Fibroblast of peridontal ligament (primary cell): ENCODE measurements around the gene DPEP2.
"Not testable (repeated sequence)": the region's sequence is repeated elsewhere in the genome, so short reads cannot be mapped to it uniquely, and the experiment has no call there.

Experiments used
- DNase-seq: peaks from one replicate; pipeline ENCODE4 v3.0.0-alpha.2; 2010; ENCODE audit errors: extremely low read depth

DPEP2 gene

GRCh38 chr16:67953641-67954375 lies 45.5 kb downstream of the DPEP2 start:
- DNase-seq, result no peak

DNA sequence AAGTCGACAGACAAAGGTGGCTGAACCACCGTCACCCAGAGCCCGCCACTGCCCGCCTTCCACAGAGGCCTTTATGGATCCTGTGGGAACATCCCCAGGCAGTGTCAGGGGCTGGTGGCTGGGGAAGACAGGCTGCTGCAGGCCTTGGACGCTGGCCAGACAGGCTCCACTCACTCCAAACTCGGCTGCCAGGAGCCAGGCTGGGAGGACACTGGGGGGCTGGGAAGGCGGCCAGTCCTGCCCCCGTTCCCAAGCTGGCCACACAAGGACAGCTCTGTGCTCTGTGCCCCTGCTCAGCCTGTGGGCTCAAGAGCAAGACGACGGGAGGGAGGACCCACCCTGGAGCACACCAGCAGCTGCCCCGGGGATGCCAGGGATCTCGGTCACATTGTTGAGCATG lies 47.8 kb downstream of the DPEP2 start:
- no peak for DNase-seq

DNA sequence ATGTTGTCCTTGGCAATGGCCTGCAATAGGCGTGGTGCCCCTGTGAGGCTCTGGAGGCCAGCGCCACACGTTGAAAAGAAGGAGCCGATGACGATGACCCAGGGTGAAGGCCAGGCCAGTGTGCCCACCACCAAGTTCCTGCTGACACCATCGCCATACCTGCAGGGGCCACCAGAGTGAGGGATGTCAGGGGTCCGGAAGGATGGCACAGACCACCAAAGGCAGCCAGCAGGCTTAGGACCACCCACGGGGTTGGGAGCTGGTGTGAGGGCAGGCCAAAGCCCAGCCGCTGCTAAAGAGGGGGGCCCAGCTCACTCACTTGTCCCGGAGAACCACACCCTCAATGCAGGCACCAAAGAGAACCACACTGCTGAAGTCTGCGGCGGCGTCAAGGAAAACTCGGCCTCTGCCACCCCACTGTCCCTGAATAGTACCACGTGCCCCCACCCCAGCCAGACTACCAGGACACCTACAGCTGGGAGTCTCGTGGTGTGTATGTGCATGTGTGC lies 48.9 kb downstream of the DPEP2 start:
- DNase-seq, result no peak

- DNase-seq, result no peak
Observed at GRCh38 chr16:67949645-67950044, 49.6 kb downstream of the DPEP2 start.

- no peak for DNase-seq
Observed at GRCh38 chr16:67948015-67948414, 51.3 kb downstream of the DPEP2 start.

- DNase-seq, result no peak
Observed at GRCh38 chr16:67946966-67947558, 52.2 kb downstream of the DPEP2 start.

DNA sequence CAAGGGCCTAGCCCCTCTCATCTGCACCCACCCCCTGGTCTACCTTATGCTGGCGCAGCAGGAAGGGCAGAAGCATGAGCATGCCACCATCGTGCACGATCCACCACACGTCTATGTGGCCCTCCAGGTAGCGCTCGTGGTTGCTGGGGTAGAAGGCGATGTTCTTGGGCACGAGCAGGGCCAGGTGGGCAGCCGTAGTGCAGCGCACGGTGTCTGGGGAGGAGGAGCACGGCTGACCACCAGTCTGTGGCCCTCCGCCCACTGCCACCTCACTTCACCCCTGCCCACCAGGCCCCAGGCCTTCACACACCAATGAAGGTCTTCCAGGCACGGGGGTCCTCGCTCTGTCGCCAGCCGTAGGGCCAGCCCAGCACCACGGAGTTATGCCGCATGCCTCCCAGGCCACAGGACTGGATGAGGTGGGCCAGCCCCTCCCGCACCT lies 53.1 kb downstream of the DPEP2 start:
- no peak for DNase-seq

DNA sequence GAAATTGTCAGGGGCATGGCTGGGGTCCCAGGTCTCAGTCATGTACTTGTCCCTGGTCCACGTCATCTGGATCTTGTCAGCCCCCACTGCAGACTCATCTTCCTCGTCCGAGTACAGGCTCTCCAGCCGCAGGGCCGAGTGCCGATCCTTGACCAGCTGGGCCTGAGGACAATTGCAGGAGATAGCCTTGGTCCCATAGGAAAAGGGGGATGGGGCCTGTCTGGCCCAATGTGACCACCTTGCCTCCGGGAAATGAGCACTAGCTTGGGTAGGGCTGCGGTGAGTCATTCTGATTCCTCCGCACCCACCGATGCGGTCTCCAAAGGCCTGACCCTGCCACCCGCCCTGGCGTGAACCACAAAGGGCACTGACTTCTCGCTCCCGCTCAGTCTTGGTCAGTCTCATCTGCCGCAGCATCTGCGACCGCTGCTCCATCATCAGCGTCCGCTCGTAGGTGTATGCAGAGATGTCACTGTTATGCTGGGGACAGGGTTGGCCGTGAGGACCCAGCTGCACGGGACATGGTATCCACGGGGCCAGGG lies 53.8 kb downstream of the DPEP2 start:
- DNase-seq, result no peak

- no peak for DNase-seq
Observed at GRCh38 chr16:67944690-67945391, 54.4 kb downstream of the DPEP2 start.

GRCh38 chr16:67943619-67944504 lies 55.4 kb downstream of the DPEP2 start, which contains the start of gene LCAT:
TSS of gene LCAT (minus strand) at chr16:67944120. CDS start at chr16:67944101, 19 bp downstream.
- DNase-seq, result peak; percentile 30

DNA sequence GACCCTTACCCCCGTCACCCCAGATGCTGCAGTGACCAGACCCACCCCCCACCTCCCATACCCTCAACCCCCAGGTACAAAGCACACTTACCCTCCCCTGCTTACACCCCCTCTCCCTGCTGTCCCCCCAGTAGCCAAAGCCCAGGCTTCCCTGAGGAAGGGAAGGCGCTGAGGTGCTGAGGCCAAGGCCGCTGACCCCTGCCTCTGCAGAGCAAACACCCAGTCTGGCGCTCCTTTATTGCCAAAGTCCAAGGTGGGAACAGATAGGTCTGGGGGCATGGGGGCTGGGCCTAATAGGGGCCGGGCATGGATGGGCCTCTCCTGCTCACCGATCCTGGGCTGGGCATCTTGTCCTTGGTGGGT lies 56.0 kb downstream of the DPEP2 start:
- DNase-seq, result no peak

GRCh38 chr16:67942510-67943255 lies 56.6 kb downstream of the DPEP2 start:
- DNase-seq, result no peak

- peak; percentile 23 for DNase-seq
Observed at GRCh38 chr16:67942200-67942509, 57.1 kb downstream of the DPEP2 start.

GRCh38 chr16:67941469-67942199 lies 57.6 kb downstream of the DPEP2 start:
- DNase-seq, result no peak

GRCh38 chr16:67940446-67941089 lies 58.7 kb downstream of the DPEP2 start:
- DNase-seq, result no peak

GRCh38 chr16:67939507-67940445 lies 59.5 kb downstream of the DPEP2 start:
- DNase-seq, result no peak

- not testable (repeated sequence) for DNase-seq
Observed at GRCh38 chr16:67937713-67938112, 61.6 kb downstream of the DPEP2 start.
